ENCODE results near the gene SLC9A9. TPM values are rescaled to one million over a fixed set of nuclear protein-coding genes. Genes with fewer than 3 reads are reported as not detected.
"Not testable (repeated sequence)": the region's sequence is repeated elsewhere in the genome, so short reads cannot be mapped to it uniquely, and the experiment has no call there.

The SLC9A9 gene
- polyA plus RNA-seq, 1 donor (not counting 4 experiments of a cell fraction or from before 2014, with no cell fraction given), result 5.2 TPM

GRCh38 chr3:143436231-143436930 is 411.9 kb downstream of the SLC9A9 start:
- no peaks in the 10 kb centered on the region for H3K9me1 ChIP-seq (ENCODE audit: control insufficient read depth, extremely low read depth, insufficient read depth, low read length)
- dilution Hi-C loops (cut with MboI; ENCODE audit: extremely low pct_ligation_motif_present, low sequenced_read_pairs), result no loop called here
- H3K9ac ChIP-seq (ENCODE audit: control insufficient read depth, extremely low read depth, insufficient read depth, low read length), result no peak overlapping the region
- no peaks in the 10 kb centered on the region for H3K36me3 ChIP-seq (ENCODE audit: control insufficient read depth in 2 of 2, extremely low read depth in 1 of 2, insufficient read depth in 2 of 2, low read length in 2 of 2)
- FAIRE-seq (no peak), DNase-seq (ENCODE audit: low read depth, low spot score) (no peak)
- no peak overlapping the region for H2AFZ ChIP-seq (ENCODE audit: control insufficient read depth, low read length)
- H3K27ac ChIP-seq (ENCODE audit: control insufficient read depth, insufficient read depth, low read length), result no peak overlapping the region
- no peaks in the 10 kb centered on the region for H3K9me3 ChIP-seq (ENCODE audit: control insufficient read depth, low read depth, low read length)
- H3K4me1 ChIP-seq (ENCODE audit: control insufficient read depth, extremely low read depth, insufficient read depth, low read length), result no peaks in the 10 kb centered on the region
- TF ChIP-seq EZH2 (IDR thresholded peaks at IDR 0.05; ENCODE audit: low read length), result no peak
- H3K4me3 ChIP-seq (ENCODE audit: control insufficient read depth in 2 of 3, extremely low read depth in 1 of 3, insufficient read depth in 2 of 3, low read depth in 1 of 3, low read length in 3 of 3), result no peak overlapping the region
- H3K4me2 ChIP-seq (ENCODE audit: control insufficient read depth, extremely low read depth, insufficient read depth, low read depth, low read length), result no peak overlapping the region
- H3K79me2 ChIP-seq (ENCODE audit: control insufficient read depth, insufficient read depth, low read length), result no peaks in the 10 kb centered on the region
- no peaks in the 10 kb centered on the region for H3K27me3 ChIP-seq (ENCODE audit: control insufficient read depth, extremely low read depth, insufficient read depth, low read length)
- H4K20me1 ChIP-seq (ENCODE audit: control insufficient read depth, extremely low read depth, insufficient read depth, low read length), result no peaks in the 10 kb centered on the region

- H3K9me3 ChIP-seq (ENCODE audit: control insufficient read depth, low read depth, low read length), result no peaks in the 10 kb centered on the region
- H3K9ac ChIP-seq (ENCODE audit: control insufficient read depth, extremely low read depth, insufficient read depth, low read length), result no peak overlapping the region
- dilution Hi-C loops (cut with MboI; ENCODE audit: extremely low pct_ligation_motif_present, low sequenced_read_pairs), result no loop called here
- H3K4me1 ChIP-seq (ENCODE audit: control insufficient read depth, extremely low read depth, insufficient read depth, low read length), result no peaks in the 10 kb centered on the region
- H3K27me3 ChIP-seq (ENCODE audit: control insufficient read depth, extremely low read depth, insufficient read depth, low read length), result no peaks in the 10 kb centered on the region
- no peaks in the 10 kb centered on the region for H3K36me3 ChIP-seq (ENCODE audit: control insufficient read depth in 2 of 2, extremely low read depth in 1 of 2, insufficient read depth in 2 of 2, low read length in 2 of 2)
- H3K27ac ChIP-seq (ENCODE audit: control insufficient read depth, insufficient read depth, low read length), result no peak overlapping the region
- peak; percentile 52 to 67 (median 58) for TF ChIP-seq CTCF (optimal IDR thresholded peaks at IDR 0.05 in 1 of 3, IDR thresholded peaks at IDR 0.05 in 1 of 3, conservative IDR thresholded peaks at IDR 0.05 in 1 of 3; ENCODE audit: extremely low read depth in 1 of 3, insufficient read depth in 2 of 3, low read length in 3 of 3)
- TF ChIP-seq EZH2 (IDR thresholded peaks at IDR 0.05; ENCODE audit: low read length), result no peak
- FAIRE-seq, result peak; percentile 20
- no peaks in the 10 kb centered on the region for H3K9me1 ChIP-seq (ENCODE audit: control insufficient read depth, extremely low read depth, insufficient read depth, low read length)
- H2AFZ ChIP-seq (ENCODE audit: control insufficient read depth, low read length), result no peak overlapping the region
- DNase-seq (ENCODE audit: low read depth, low spot score), result no peak
- H3K79me2 ChIP-seq (ENCODE audit: control insufficient read depth, insufficient read depth, low read length), result no peaks in the 10 kb centered on the region
- H4K20me1 ChIP-seq (ENCODE audit: control insufficient read depth, extremely low read depth, insufficient read depth, low read length), result no peaks in the 10 kb centered on the region
- H3K4me2 ChIP-seq (ENCODE audit: control insufficient read depth, extremely low read depth, insufficient read depth, low read depth, low read length), result no peak overlapping the region
- H3K4me3 ChIP-seq (ENCODE audit: control insufficient read depth in 2 of 3, extremely low read depth in 1 of 3, insufficient read depth in 2 of 3, low read depth in 1 of 3, low read length in 3 of 3), result no peak overlapping the region
Observed at GRCh38 chr3:143433787-143434378, 414.4 kb downstream of the SLC9A9 start.

- FAIRE-seq; dilution Hi-C loops (cut with MboI; ENCODE audit: extremely low pct_ligation_motif_present, low sequenced_read_pairs): not testable (repeated sequence)
Observed at GRCh38 chr3:143431298-143431697, 417.0 kb downstream of the SLC9A9 start.

More at GRCh38 chr3:143431298-143431697, 417.0 kb downstream of the SLC9A9 start:
- not testable (repeated sequence) for H3K27ac ChIP-seq (ENCODE audit: control insufficient read depth, insufficient read depth, low read length); H3K79me2 ChIP-seq (ENCODE audit: control insufficient read depth, insufficient read depth, low read length); H3K9me3 ChIP-seq (ENCODE audit: control insufficient read depth, low read depth, low read length); H3K27me3 ChIP-seq (ENCODE audit: control insufficient read depth, extremely low read depth, insufficient read depth, low read length); H2AFZ ChIP-seq (ENCODE audit: control insufficient read depth, low read length); H3K9ac ChIP-seq (ENCODE audit: control insufficient read depth, extremely low read depth, insufficient read depth, low read length); DNase-seq (ENCODE audit: low read depth, low spot score); H3K9me1 ChIP-seq (ENCODE audit: control insufficient read depth, extremely low read depth, insufficient read depth, low read length); H3K4me3 ChIP-seq (ENCODE audit: control insufficient read depth in 2 of 3, extremely low read depth in 1 of 3, insufficient read depth in 2 of 3, low read depth in 1 of 3, low read length in 3 of 3); H3K36me3 ChIP-seq (ENCODE audit: control insufficient read depth in 2 of 2, extremely low read depth in 1 of 2, insufficient read depth in 2 of 2, low read length in 2 of 2); H3K4me1 ChIP-seq (ENCODE audit: control insufficient read depth, extremely low read depth, insufficient read depth, low read length); H3K4me2 ChIP-seq (ENCODE audit: control insufficient read depth, extremely low read depth, insufficient read depth, low read depth, low read length); H4K20me1 ChIP-seq (ENCODE audit: control insufficient read depth, extremely low read depth, insufficient read depth, low read length)

Data from keratinocyte (primary cell).